Skeletal muscle satellite cell (primary cell): Measurements from ENCODE around the gene PHOSPHO1. TPM values are rescaled to one million over a fixed set of nuclear protein-coding genes. Genes with fewer than 3 reads are reported as not detected.
"Not testable (repeated sequence)": the region's sequence is repeated elsewhere in the genome, so short reads cannot be mapped to it uniquely, and the experiment has no call there.

Source experiments
- H3K27me3 ChIP-seq: 2 replicates; pipeline ENCODE4 v1.7.0; 2013; ENCODE audit warnings: low read length; ENCODE audit not compliant: control insufficient read depth, insufficient read depth
- H3K36me3 ChIP-seq: 2 replicates; pipeline ENCODE4 v1.7.0; 2013; ENCODE audit warnings: mild to moderate bottlenecking, control low read depth, low read length; ENCODE audit not compliant: insufficient read depth
- H3K4me1 ChIP-seq: 2 replicates; pipeline ENCODE4 v1.7.0; 2013; ENCODE audit warnings: low read length; ENCODE audit not compliant: control insufficient read depth, insufficient read depth
- H3K4me2 ChIP-seq: 2 replicates; pipeline ENCODE4 v1.7.0; 2013; ENCODE audit warnings: mild to moderate bottlenecking, low read length
- H3K4me3 ChIP-seq: 2 replicates; pipeline ENCODE4 v1.7.0; 2013; ENCODE audit warnings: low read length
- H3K9ac ChIP-seq: 2 replicates; pipeline ENCODE4 v1.7.0; 2013; ENCODE audit warnings: mild to moderate bottlenecking, low read depth, low read length, moderate library complexity
- H3K9me3 ChIP-seq: replicated peaks from 2 replicates; pipeline ENCODE4 v1.7.0; 2013; ENCODE audit warnings: mild to moderate bottlenecking, control low read depth, low read length
- total RNA-seq: library from RNA; depleted of rRNA; stranded (reverse); fragments of >200 nt; gene quantifications from 2 replicates; pipeline ENCODE4 v1.2.3, GENCODE V29; 2012; rRNA removed

PHOSPHO1 gene, protein sequence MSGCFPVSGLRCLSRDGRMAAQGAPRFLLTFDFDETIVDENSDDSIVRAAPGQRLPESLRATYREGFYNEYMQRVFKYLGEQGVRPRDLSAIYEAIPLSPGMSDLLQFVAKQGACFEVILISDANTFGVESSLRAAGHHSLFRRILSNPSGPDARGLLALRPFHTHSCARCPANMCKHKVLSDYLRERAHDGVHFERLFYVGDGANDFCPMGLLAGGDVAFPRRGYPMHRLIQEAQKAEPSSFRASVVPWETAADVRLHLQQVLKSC
- 0.22 and 0.51 TPM in 2 replicates for total RNA-seq

DNA sequence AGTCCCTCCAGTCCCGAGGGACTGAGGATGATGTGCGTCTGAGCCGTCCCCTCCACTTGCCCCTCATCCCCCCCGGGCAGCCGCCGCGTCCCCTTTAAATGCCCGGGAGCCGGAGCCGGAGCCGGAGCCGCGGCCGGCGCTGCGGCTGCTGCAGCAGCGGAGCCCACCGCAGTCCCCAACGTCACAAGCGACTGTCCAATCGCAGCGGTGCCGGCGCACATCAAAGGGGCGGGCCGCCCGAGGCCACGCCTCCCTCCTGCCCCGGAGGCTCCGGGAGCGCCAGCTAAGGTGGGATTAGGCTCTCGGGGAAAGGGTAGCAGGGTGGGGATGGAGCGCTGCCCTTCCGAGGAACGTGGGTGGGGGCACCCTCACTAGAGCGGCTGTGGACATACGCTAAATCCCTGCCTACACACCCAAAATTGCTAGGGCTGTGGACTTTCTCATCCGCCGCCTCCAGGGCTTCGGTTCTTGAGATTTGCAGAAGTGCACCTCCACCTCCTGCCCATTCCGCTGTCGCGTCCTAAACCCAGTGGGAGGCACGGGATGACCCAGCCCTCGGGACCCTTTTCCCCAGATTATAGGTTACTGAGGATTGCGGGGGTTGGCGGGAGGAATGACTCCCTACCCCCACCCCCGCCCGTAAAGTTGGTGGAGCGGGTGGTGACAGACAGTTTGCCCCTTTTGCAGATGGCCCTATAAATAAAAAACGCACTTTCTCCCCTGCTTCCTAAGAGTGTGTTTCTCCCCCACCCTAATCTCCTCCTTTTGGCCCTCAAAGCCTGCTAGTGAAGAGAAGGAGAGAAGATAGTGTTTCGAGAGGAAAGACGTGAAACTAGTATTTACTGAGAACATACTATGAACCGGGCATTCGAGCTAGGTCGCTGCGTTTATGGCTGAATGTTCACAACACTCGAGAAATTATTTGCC, at the start of gene PHOSPHO1:
TSS of gene PHOSPHO1 (minus strand) at position 152 of the 927 bp plus-strand sequence. CDS start 4,096 bp downstream, outside the sequence.
- peak within 1 kb of the TSS; percentile 87 for H3K4me3 ChIP-seq
- peaks cover 12% of the 10 kb centered on the region for H3K4me1 ChIP-seq
- no peaks in the 10 kb centered on the region for H3K36me3 ChIP-seq
- H3K9ac ChIP-seq: peak within 1 kb of the TSS; percentile 36
- no peaks in the 10 kb centered on the region for H3K9me3 ChIP-seq
- H3K4me2 ChIP-seq: peak within 1 kb of the TSS; percentile 97
- H3K27me3 ChIP-seq: peaks cover 39% of the 10 kb centered on the region

- Histone ChIP-seq H3K9me3 (no peaks in the 10 kb centered on the region), H3K27me3 (peaks cover 11% of the 10 kb centered on the region), H3K36me3 (no peaks in the 10 kb centered on the region), H3K4me1 (no peaks in the 10 kb centered on the region), H3K4me3 (no peak overlapping the region), H3K4me2 (no peak overlapping the region), H3K9ac (no peak overlapping the region)
Measured at GRCh38 chr17:49280061-49280460, 49.5 kb upstream of the PHOSPHO1 start.

- H3K9me3 ChIP-seq, H3K4me2 ChIP-seq, H3K36me3 ChIP-seq, H3K4me3 ChIP-seq, H3K4me1 ChIP-seq, H3K9ac ChIP-seq: not testable (repeated sequence)
- peaks cover 11% of the 10 kb centered on the region for H3K27me3 ChIP-seq
Measured at GRCh38 chr17:49279263-49280015, 48.9 kb upstream of the PHOSPHO1 start.

DNA sequence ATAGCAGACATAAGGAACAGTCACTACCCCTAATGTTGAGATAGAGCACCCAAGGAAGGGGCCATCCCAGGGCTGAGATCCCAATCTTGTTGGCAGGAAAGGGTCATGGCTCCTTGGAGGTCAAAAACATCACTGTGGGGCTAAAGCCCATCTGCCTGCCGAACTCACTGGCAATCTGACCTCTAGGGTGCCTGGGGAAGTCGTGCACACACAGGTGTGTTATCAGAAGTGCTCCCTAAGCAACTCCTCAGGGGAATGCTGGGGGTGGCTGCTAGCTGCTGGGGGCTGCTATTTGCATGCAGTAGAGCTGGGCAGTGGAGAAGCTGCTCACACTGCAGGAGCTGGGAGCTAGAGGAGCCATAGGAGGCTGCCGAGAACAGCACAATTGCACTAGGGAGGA, 47.5 kb upstream of the PHOSPHO1 start:
- Histone ChIP-seq H3K4me1 (no peaks in the 10 kb centered on the region), H3K4me3 (no peak overlapping the region), H3K9me3 (no peaks in the 10 kb centered on the region), H3K36me3 (no peaks in the 10 kb centered on the region), H3K4me2 (no peak overlapping the region), H3K27me3 (peaks cover 11% of the 10 kb centered on the region), H3K9ac (no peak overlapping the region)

- Histone ChIP-seq H3K36me3 (no peaks in the 10 kb centered on the region), H3K9ac (no peak overlapping the region), H3K27me3 (peaks cover 11% of the 10 kb centered on the region), H3K4me2 (no peak overlapping the region), H3K4me3 (no peak overlapping the region), H3K9me3 (no peaks in the 10 kb centered on the region), H3K4me1 (no peaks in the 10 kb centered on the region)
Measured at GRCh38 chr17:49277638-49278037, 47.1 kb upstream of the PHOSPHO1 start.

GRCh38 chr17:49275981-49276380, 45.4 kb upstream of the PHOSPHO1 start:
- H3K9ac ChIP-seq, H3K4me3 ChIP-seq, H3K4me1 ChIP-seq, H3K9me3 ChIP-seq, H3K4me2 ChIP-seq, H3K36me3 ChIP-seq: not testable (repeated sequence)
- peaks cover 11% of the 10 kb centered on the region for H3K27me3 ChIP-seq

GRCh38 chr17:49269356-49269755, 38.8 kb upstream of the PHOSPHO1 start:
- no peak overlapping the region for H3K4me2 ChIP-seq
- H3K36me3 ChIP-seq: no peaks in the 10 kb centered on the region
- H3K4me3 ChIP-seq: no peak overlapping the region
- H3K27me3 ChIP-seq: peaks cover 5% of the 10 kb centered on the region
- no peaks in the 10 kb centered on the region for H3K4me1 ChIP-seq
- H3K9ac ChIP-seq: no peak overlapping the region
- no peaks in the 10 kb centered on the region for H3K9me3 ChIP-seq

GRCh38 chr17:49267912-49268311, 37.3 kb upstream of the PHOSPHO1 start:
- H3K4me3 ChIP-seq: no peak overlapping the region

DNA sequence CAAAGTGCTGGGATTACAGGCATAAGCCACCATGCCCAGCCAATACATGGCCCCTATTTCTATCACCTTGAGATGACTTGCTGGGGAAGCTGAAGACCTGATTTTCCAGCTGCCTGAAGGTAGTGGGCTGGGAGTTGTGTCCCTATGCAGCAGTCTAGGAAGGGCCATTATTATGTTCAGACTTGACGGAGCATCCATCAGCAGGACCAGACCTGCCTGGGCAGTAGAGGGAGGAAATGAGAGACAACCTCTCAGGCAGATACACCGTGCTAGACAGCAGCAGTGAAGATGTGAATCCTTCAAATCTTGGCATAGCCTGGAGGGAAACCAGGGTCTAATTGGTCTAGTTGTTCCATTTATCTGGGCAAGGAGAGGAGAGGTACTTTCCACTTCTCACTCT, 35.6 kb upstream of the PHOSPHO1 start:
- Histone ChIP-seq H3K36me3 (no peaks in the 10 kb centered on the region), H3K4me2 (no peak overlapping the region), H3K9me3 (no peaks in the 10 kb centered on the region), H3K4me1 (peaks cover under 1% of the 10 kb centered on the region), H3K4me3 (no peak overlapping the region), H3K9ac (no peak overlapping the region), H3K27me3 (peaks cover 5% of the 10 kb centered on the region)

More at GRCh38 chr17:49267912-49268311, 37.3 kb upstream of the PHOSPHO1 start:
- no peak overlapping the region for H3K9ac ChIP-seq
- no peaks in the 10 kb centered on the region for H3K4me1 ChIP-seq
- H3K27me3 ChIP-seq: peaks cover 5% of the 10 kb centered on the region
- no peak overlapping the region for H3K4me2 ChIP-seq
- no peaks in the 10 kb centered on the region for H3K9me3 ChIP-seq
- H3K36me3 ChIP-seq: no peaks in the 10 kb centered on the region

GRCh38 chr17:49261540-49261939, 31.0 kb upstream of the PHOSPHO1 start:
- not testable (repeated sequence) for H3K9ac ChIP-seq, H3K9me3 ChIP-seq, H3K4me2 ChIP-seq, H3K4me3 ChIP-seq, H3K27me3 ChIP-seq, H3K36me3 ChIP-seq
- peaks cover 16% of the 10 kb centered on the region for H3K4me1 ChIP-seq

GRCh38 chr17:49260817-49261291, 30.3 kb upstream of the PHOSPHO1 start:
- peak overlapping the region; percentile 84 for H3K4me2 ChIP-seq
- no peaks in the 10 kb centered on the region for H3K9me3 ChIP-seq
- no peaks in the 10 kb centered on the region for H3K36me3 ChIP-seq
- H3K4me3 ChIP-seq: peak overlapping the region; percentile 68
- peaks cover 16% of the 10 kb centered on the region for H3K4me1 ChIP-seq
- peaks cover 4% of the 10 kb centered on the region for H3K27me3 ChIP-seq
- H3K9ac ChIP-seq: peak overlapping the region; percentile 86
